GM12878 (cell line): ENCODE measurements around the gene SPDYA. TPM values are rescaled to one million over a fixed set of nuclear protein-coding genes. Genes with fewer than 3 reads are reported as not detected.

Experiments used
- ATAC-seq: fragments of 200-7000 bp; cut with Tn5 transposase; 3 replicates; pipeline ENCODE4 v1.9.1; 2020; ENCODE audit warnings: mild to moderate bottlenecking, moderate library complexity
- BruUV-seq: library from RNA; stranded (reverse); fragments of 400-500 nt; replicated peaks from 2 replicates; lab custom pipeline; 2021; lab: Mats Ljungman, UMichigan
- CTCF ChIA-PET: fragments of 300-600 bp; sonication (Branson Sonifier 250); formaldehyde crosslinking; extraction: SDS; loops from one replicate; lab custom pipeline; 2021; ENCODE audit warnings: inconsistent platforms; lab: Yijun Ruan, JAX
- POLR2A ChIA-PET: fragments of 350-600 bp; formaldehyde crosslinking; extraction: SDS; loops from one replicate; lab custom pipeline; 2021; ENCODE audit warnings: inconsistent platforms; lab: Charles Lee
- RAD21 ChIA-PET: fragments of 300-600 bp; sonication (Branson Sonifier 250); formaldehyde crosslinking; loops from one replicate; lab custom pipeline; 2023; ENCODE audit warnings: antibody characterized with exemption; ENCODE audit not compliant: unreplicated experiment; lab: Charles Lee
- SMC1A ChIA-PET: fragments of 300-600 bp; sonication (Branson Sonifier 250); formaldehyde crosslinking; loops from one replicate; lab custom pipeline; 2023; ENCODE audit not compliant: unreplicated experiment, uncharacterized antibody; lab: Charles Lee
- DNase-seq: peaks from one replicate; pipeline ENCODE4 v3.0.0-alpha.2; 2011; ENCODE audit warnings: low read depth, low spot score
- FAIRE-seq: peaks from 3 replicates; lab custom pipeline; 2011; peaks lifted over from hg19 to GRCh38; lab: Jason Lieb, UNC
- H2AFZ ChIP-seq: 2 replicates; pipeline ENCODE4 v1.6.0; 2011; ENCODE audit warnings: low read depth, low read length, control low read depth; ENCODE audit not compliant: control insufficient read depth
- H3K27ac ChIP-seq: 2 replicates; pipeline ENCODE4 v1.5.1; 2011; ENCODE audit warnings: control low read depth; ENCODE audit not compliant: control insufficient read depth, insufficient read depth
- H3K27me3 ChIP-seq, 2 experiments: replicated peaks in 1 of 2; 2 replicates each; pipeline versions ENCODE4 v1.6.0 to v1.6.1; 2011; ENCODE audit warnings: low read length in 1 of 2; ENCODE audit not compliant: control insufficient read depth in 2 of 2, insufficient read depth in 2 of 2
- H3K36me3 ChIP-seq, 2 experiments: 2 replicates each; pipeline ENCODE4 v1.5.1; 2011; ENCODE audit warnings: low read length in 1 of 2; ENCODE audit not compliant: control insufficient read depth in 2 of 2, insufficient read depth in 2 of 2
- H3K4me1 ChIP-seq: 2 replicates; pipeline ENCODE4 v1.6.1; 2011; ENCODE audit warnings: mild to moderate bottlenecking, low read length, moderate library complexity, mixed read lengths; ENCODE audit not compliant: control insufficient read depth, insufficient read depth
- H3K4me2 ChIP-seq: 2 replicates; pipeline ENCODE4 v1.6.0; 2011; ENCODE audit warnings: control low read depth; ENCODE audit not compliant: control insufficient read depth, insufficient read depth
- H3K4me3 ChIP-seq: fragments of 200-600 bp; sonication (generic); 2 replicates; pipeline ENCODE4 v1.5.1; 2016
- H3K79me2 ChIP-seq: 2 replicates; pipeline ENCODE4 v1.6.0; 2011; ENCODE audit warnings: low read length; ENCODE audit not compliant: control insufficient read depth, insufficient read depth
- H3K9ac ChIP-seq: 2 replicates; pipeline ENCODE4 v1.8.0; 2011; ENCODE audit warnings: low read length, control low read depth, mixed read lengths; ENCODE audit not compliant: control insufficient read depth, insufficient read depth
- H3K9me3 ChIP-seq: replicated peaks from 3 replicates; pipeline ENCODE4 v1.5.1; 2011; ENCODE audit warnings: mild to moderate bottlenecking, low read length; ENCODE audit not compliant: control insufficient read depth, insufficient read depth
- H4K20me1 ChIP-seq: 2 replicates; pipeline ENCODE4 v1.6.0; 2011; ENCODE audit not compliant: control insufficient read depth, insufficient read depth
- CTCF ChIP-seq, 3 experiments: IDR thresholded peaks in 2 of 3; conservative IDR thresholded peaks in 1 of 3; 2 replicates each; pipeline ENCODE4 v1.5.1; 2011; ENCODE audit warnings: low read depth in 3 of 3, low read length in 3 of 3, mild to moderate bottlenecking in 3 of 3, control low read depth in 2 of 3, moderate library complexity in 2 of 3, inconsistent platforms in 1 of 3, mixed read lengths in 1 of 3; ENCODE audit not compliant: control insufficient read depth in 2 of 3, insufficient read depth in 1 of 3; ENCODE audit errors: extremely low read depth in 1 of 3
- KLF5 ChIP-seq: fragments of 450-650 bp; IDR thresholded peaks from 2 replicates; pipeline ENCODE4 v1.6.1; 2014; ENCODE audit warnings: mild to moderate bottlenecking; ENCODE audit not compliant: partially characterized antibody
- NBN ChIP-seq: fragments of 450-650 bp; IDR thresholded peaks from 2 replicates; pipeline ENCODE4 v1.6.1; 2016
- POLR2A ChIP-seq: IDR thresholded peaks from 2 replicates; pipeline ENCODE4 v1.6.1; 2011; ENCODE audit warnings: low read depth, mild to moderate bottlenecking, low read length
- PRDM15 ChIP-seq: fragments of 450-650 bp; formaldehyde crosslinking; IDR thresholded peaks from 2 replicates; pipeline ENCODE4 v1.4.0; 2020; ENCODE audit warnings: mild to moderate bottlenecking, moderate library complexity
- RFX5 ChIP-seq: IDR thresholded peaks from 2 replicates; pipeline ENCODE4 v1.6.1; 2011; ENCODE audit warnings: low read depth, low read length, improper control_type of control experiment
- SREBF2 ChIP-seq: IDR thresholded peaks from 2 replicates; pipeline ENCODE4 v1.6.1; 2012; ENCODE audit warnings: mild to moderate bottlenecking, low read length
- SRF ChIP-seq, 2 experiments: IDR thresholded peaks; 2 replicates each; pipeline ENCODE4 v1.6.1; 2011; ENCODE audit warnings: low read depth in 2 of 2, low read length in 2 of 2, mild to moderate bottlenecking in 1 of 2, moderate library complexity in 1 of 2
- STAT3 ChIP-seq: IDR thresholded peaks from 2 replicates; pipeline ENCODE4 v1.6.1; 2011; ENCODE audit warnings: low read depth, low read length, improper control_type of control experiment
- TARDBP ChIP-seq: IDR thresholded peaks from 2 replicates; pipeline ENCODE4 v1.6.1; 2016; ENCODE audit warnings: borderline replicate concordance
- TBL1XR1 ChIP-seq: IDR thresholded peaks from 2 replicates; pipeline ENCODE4 v1.6.1; 2012; ENCODE audit warnings: low read depth, low read length, improper control_type of control experiment
- ZNF207 ChIP-seq: fragments of 450-650 bp; IDR thresholded peaks from 2 replicates; pipeline ENCODE4 v1.6.1; 2014; ENCODE audit warnings: antibody characterized with exemption, mild to moderate bottlenecking, borderline replicate concordance
- ZNF217 ChIP-seq: fragments of 450-650 bp; IDR thresholded peaks from 2 replicates; pipeline ENCODE4 v1.6.1; 2017; ENCODE audit warnings: antibody characterized with exemption, mild to moderate bottlenecking
- WGBS: methylation state at CpG from one replicate; pipeline ENCODE4 v1.1.6; 2016; ENCODE audit warnings: low lambda C conversion rate; ENCODE audit not compliant: insufficient replicate concordance, insufficient coverage; ENCODE audit errors: missing lambda C conversion rate; 5-methylcytosine and 5-hydroxymethylcytosine counted together
- in situ Hi-C: fragments of 300-500 bp; cut with MboI; formaldehyde crosslinking; loops from 9 replicates; pipeline ENCODE4 v1.14.3; 2018; ENCODE audit warnings: mixed read lengths
- intact Hi-C: fragments of 100-400 bp; cut with micrococcal nuclease; formaldehyde crosslinking; loops from one replicate; pipeline ENCODE4 v1.14.2; 2022; ENCODE audit not compliant: unreplicated experiment
- polyA plus RNA-seq, 11 experiments: library from polyadenylated mRNA; depleted of rRNA in 4 of 11; unstranded in 6 of 11; stranded (reverse) in 5 of 11; fragments of >200 nt; fragmentation: Nextera tagmentation in 4 of 11; fragmentation: Illumina TruSeq in 1 of 11; extraction: Ambion mirVana in 4 of 11; extraction: Trizol in 1 of 11; gene quantifications; 1 replicate in 1 of 11; 2 replicates in 10 of 11; pipeline versions ENCODE4 v1.2.1 to v1.2.3, GENCODE V29; 2011 to 2016; ENCODE audit warnings: inconsistent platforms in 2 of 11, missing spikeins in 2 of 11, low read depth in 1 of 11
- total RNA-seq, 4 experiments: library from RNA; depleted of rRNA in 3 of 4; stranded (reverse); fragments of >200 nt in 3 of 4; fragmentation: Illumina TruSeq in 1 of 4; extraction: Trizol in 1 of 4; gene quantifications; 2 replicates each; pipeline versions ENCODE4 v1.2.1 to v1.2.3, GENCODE V29; 2013 to 2021

The SPDYA gene
- total and polyA plus RNA-seq, 10 of the 15 experiments (the other 5 are each of a cell fraction or from before 2014, with no cell fraction given): 0.12 to 2.4 (median 0.50) TPM

GRCh38 chr2:28764909-28765711 is 45.5 kb upstream of the SPDYA start:
- SMC1A ChIA-PET: interaction anchor here (1.7 kb wide), 1 partner anchor 171 kb away, joined by 6 read pairs; no protein-coding TSS in a partner anchor
- no peak overlapping the region for H3K4me2 ChIP-seq
- RAD21 ChIA-PET: no interaction called here
- intact Hi-C loops (no loop called here), in situ Hi-C loops (no loop called here)
- WGBS: 97% methylated on average over 8 of the region's 8 CpGs
- H3K79me2 ChIP-seq: peaks cover 91% of the 10 kb centered on the region
- ATAC-seq: no peak
- no peaks in the 10 kb centered on the region; the same call in 1 of the 2 replicates for H4K20me1 ChIP-seq
- no peak overlapping the region for H3K27ac ChIP-seq
- DNase-seq: no peak
- no peaks in the 10 kb centered on the region for H3K4me1 ChIP-seq
- H2AFZ ChIP-seq: no peak overlapping the region
- H3K9ac ChIP-seq: no peak overlapping the region
- H3K4me3 ChIP-seq: no peak overlapping the region
- POLR2A ChIA-PET: interaction anchor here (1.0 kb wide), 1 partner anchor 19 kb away, joined by 5 read pairs; no protein-coding TSS in a partner anchor
- H3K9me3 ChIP-seq: peaks cover 1% of the 10 kb centered on the region; the same call in 2 of the 3 replicates
- TF ChIP-seq SREBF2 (no peak), ZNF217 (no peak), SRF (IDR thresholded peaks at IDR 0.05; ENCODE audit: low read depth in 2 of 2, low read length in 2 of 2) (no peak), NBN (no peak), POLR2A (no peak), PRDM15 (CRISPR knock-in tag) (no peak), CTCF (IDR thresholded peaks at IDR 0.05 in 2 of 3, conservative IDR thresholded peaks at IDR 0.05 in 1 of 3; ENCODE audit: control insufficient read depth in 2 of 3, extremely low read depth in 1 of 3, insufficient read depth in 1 of 3, low read depth in 3 of 3, low read length in 3 of 3) (no peak), STAT3 (no peak), KLF5 (no peak), TARDBP (no peak), RFX5 (no peak), ZNF207 (no peak), TBL1XR1 (no peak)
- CTCF ChIA-PET: interaction anchor here (1.7 kb wide), 1 partner anchor 171 kb away, joined by 5 read pairs; no protein-coding TSS in a partner anchor
- no peaks in the 10 kb centered on the region for H3K27me3 ChIP-seq
- peaks cover 0 to 9% of the 10 kb centered on the region in 2 experiments; a peak in 2 of 4 replicates for H3K36me3 ChIP-seq
- BruUV-seq: no TSS peak
- no peak for FAIRE-seq
